Measurements from ENCODE around the gene CACNB4. TPM values are rescaled to one million over a fixed set of nuclear protein-coding genes. Genes with fewer than 3 reads are reported as not detected.

The CACNB4 gene
- total RNA-seq, 4 donors from 2014 or later = 0.88 to 4.6 (median 2.6) TPM

- no peak for TF ChIP-seq CTCF (IDR thresholded peaks at IDR 0.05)
- TF ChIP-seq POLR2A (IDR thresholded peaks at IDR 0.05) = no peak
- no peak overlapping the region for H3K4me3 ChIP-seq
Measured at GRCh38 chr2:151977631-151978030, 121.2 kb downstream of the CACNB4 start.

GRCh38 chr2:151976945-151977353 is 121.9 kb downstream of the CACNB4 start:
- H3K27ac ChIP-seq = no peak overlapping the region
- no peaks in the 10 kb centered on the region for H3K4me1 ChIP-seq
- no peaks in the 10 kb centered on the region for H3K27me3 ChIP-seq
- TF ChIP-seq POLR2A (IDR thresholded peaks at IDR 0.05) (no peak), CTCF (IDR thresholded peaks at IDR 0.05) (no peak)
- no peaks in the 10 kb centered on the region for H3K36me3 ChIP-seq
- DNase-seq = no peak
- H3K4me3 ChIP-seq = no peak overlapping the region
- no peaks in the 10 kb centered on the region for H3K9me3 ChIP-seq

More at GRCh38 chr2:151977631-151978030, 121.2 kb downstream of the CACNB4 start:
- H3K36me3 ChIP-seq = no peaks in the 10 kb centered on the region
- no peak overlapping the region for H3K27ac ChIP-seq
- H3K9me3 ChIP-seq = no peaks in the 10 kb centered on the region
- no peaks in the 10 kb centered on the region for H3K4me1 ChIP-seq
- H3K27me3 ChIP-seq = no peaks in the 10 kb centered on the region
- no peak for DNase-seq

DNA sequence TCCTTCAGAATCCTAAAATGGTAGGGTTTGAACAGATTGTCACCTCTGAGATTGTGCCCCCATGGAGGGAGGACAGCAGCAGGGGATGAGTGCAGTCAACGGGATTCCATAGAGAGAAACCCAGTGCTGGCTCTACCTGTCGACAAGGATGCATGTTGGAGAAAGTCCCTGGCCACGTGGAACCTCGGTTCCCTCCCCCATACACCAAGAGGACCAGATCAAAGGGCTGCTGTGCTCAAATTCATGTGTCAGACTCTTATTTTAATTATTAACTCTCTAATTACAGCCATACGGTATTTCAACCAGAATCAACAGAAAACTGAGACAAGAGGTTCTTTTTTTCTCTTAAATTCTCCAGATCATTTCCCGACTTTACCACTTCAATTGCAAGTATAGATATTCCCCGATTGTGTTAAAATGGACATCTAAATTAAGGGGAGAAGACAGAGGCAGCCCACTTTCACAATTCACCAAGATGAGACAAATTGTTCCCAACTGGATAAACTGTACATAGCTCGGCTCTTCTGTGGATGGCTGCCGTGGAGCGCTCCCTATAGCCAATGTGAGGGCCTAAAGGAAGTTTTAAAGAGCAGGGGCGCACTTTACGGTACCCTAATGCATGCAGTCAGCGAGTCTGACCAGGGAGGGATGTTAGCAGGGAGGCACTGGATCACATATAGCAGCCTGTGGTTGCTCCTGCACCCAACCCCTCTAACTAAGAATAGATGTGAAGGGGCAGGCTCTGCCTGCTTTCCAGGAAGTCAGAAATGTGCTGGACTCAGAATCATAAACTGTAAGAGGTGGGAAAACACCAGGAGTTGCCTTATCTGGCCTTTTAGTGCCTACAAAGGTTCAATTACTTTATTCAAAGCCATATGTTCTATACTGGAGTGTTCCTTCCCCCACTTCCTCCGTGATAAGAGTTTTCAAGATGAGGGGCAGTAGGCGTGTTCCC is 123.1 kb downstream of the CACNB4 start:
- DNase-seq = no peak
- Histone ChIP-seq H3K27ac (no peak overlapping the region), H3K4me1 (no peaks in the 10 kb centered on the region)

DNA sequence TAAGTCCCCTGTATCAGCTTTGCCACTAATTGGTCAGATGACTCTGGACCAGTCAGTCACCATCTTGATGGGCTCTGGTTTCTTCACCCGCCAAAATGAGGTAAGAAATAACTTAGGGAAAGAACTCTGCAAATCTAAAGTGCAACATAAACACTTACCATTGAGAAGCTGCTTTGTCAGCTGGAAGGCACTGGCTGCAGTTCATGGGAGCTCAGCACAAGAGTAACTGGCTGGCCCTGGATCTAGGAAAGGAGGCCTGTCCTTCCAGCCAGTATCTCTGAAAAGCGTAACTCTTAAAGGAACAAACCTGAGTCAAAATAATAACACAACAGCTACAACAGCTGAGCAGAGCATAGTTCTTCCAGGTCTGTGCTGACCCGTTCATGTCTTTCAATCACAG is 123.9 kb downstream of the CACNB4 start:
- no peak for DNase-seq
- Histone ChIP-seq H3K4me3 (no peak overlapping the region), H3K27ac (no peak overlapping the region), H3K9me3 (no peaks in the 10 kb centered on the region), H3K27me3 (no peaks in the 10 kb centered on the region), H3K36me3 (no peaks in the 10 kb centered on the region), H3K4me1 (no peaks in the 10 kb centered on the region)
- TF ChIP-seq CTCF (IDR thresholded peaks at IDR 0.05) = no peak
- TF ChIP-seq POLR2A (IDR thresholded peaks at IDR 0.05) = no peak

More for the DNA sequence above, 123.1 kb downstream of the CACNB4 start:
- no peaks in the 10 kb centered on the region for H3K9me3 ChIP-seq
- H3K36me3 ChIP-seq = no peaks in the 10 kb centered on the region
- no peaks in the 10 kb centered on the region for H3K27me3 ChIP-seq
- TF ChIP-seq POLR2A (IDR thresholded peaks at IDR 0.05) = no peak
- H3K4me3 ChIP-seq = no peak overlapping the region

- no peak for TF ChIP-seq CTCF (IDR thresholded peaks at IDR 0.05)
- no peak for TF ChIP-seq POLR2A (IDR thresholded peaks at IDR 0.05)
- Histone ChIP-seq H3K36me3 (no peaks in the 10 kb centered on the region), H3K27me3 (no peaks in the 10 kb centered on the region), H3K4me1 (no peaks in the 10 kb centered on the region), H3K4me3 (no peak overlapping the region), H3K27ac (no peak overlapping the region), H3K9me3 (no peaks in the 10 kb centered on the region)
- no peak for DNase-seq
Measured at GRCh38 chr2:151973901-151974199, 125.0 kb downstream of the CACNB4 start.

DNA sequence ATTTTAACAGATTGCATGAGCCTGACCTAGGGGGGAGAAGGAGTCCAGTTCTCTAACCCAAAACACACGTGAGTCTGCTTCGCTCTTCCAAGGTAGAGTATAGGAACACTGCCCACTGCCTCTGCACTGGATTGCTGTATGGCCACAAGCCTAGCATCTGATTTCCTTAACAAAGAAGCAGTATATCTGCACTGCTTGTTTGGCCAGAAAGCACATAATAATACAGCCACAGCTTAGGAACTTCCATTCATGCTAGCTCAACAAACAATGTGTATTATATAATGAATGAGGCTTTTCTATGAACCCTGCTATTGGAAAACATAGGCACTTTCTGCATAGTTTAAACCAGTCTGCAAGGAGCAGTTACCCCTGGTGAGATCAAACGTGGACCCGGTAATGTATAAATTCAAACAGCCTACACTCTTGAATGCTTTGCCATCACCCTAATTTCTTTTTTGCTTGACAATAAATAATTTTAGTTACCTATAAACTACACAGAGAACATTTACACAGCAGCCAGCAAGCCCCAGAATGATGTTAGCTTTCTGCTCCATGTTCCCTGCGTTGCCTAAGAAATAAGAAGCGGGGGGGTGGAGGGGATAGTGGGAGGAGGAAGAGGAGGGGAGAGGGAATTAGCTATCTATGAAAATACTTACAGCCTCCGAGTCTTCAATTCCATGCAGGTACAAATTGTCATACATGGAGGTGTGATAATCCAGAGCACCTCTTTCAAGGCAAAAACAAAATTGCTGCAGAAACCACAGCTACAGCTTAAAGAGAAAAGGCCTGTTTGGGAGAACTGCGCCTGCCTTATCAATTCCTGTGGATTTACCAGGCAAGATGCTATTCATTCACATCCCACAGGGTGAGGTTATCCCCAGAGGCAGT is 125.6 kb downstream of the CACNB4 start:
- Histone ChIP-seq H3K27ac (no peak overlapping the region), H3K9me3 (no peaks in the 10 kb centered on the region), H3K4me1 (no peaks in the 10 kb centered on the region), H3K27me3 (no peaks in the 10 kb centered on the region), H3K4me3 (no peak overlapping the region), H3K36me3 (no peaks in the 10 kb centered on the region)
- no peak for DNase-seq
- TF ChIP-seq CTCF (IDR thresholded peaks at IDR 0.05) (no peak), POLR2A (IDR thresholded peaks at IDR 0.05) (no peak)
